ENCODE results near the gene SAMD10.
A peak's percentile ranks its signal among the peaks of the same experiment; 100 is the strongest.

Gene SAMD10

DNA sequence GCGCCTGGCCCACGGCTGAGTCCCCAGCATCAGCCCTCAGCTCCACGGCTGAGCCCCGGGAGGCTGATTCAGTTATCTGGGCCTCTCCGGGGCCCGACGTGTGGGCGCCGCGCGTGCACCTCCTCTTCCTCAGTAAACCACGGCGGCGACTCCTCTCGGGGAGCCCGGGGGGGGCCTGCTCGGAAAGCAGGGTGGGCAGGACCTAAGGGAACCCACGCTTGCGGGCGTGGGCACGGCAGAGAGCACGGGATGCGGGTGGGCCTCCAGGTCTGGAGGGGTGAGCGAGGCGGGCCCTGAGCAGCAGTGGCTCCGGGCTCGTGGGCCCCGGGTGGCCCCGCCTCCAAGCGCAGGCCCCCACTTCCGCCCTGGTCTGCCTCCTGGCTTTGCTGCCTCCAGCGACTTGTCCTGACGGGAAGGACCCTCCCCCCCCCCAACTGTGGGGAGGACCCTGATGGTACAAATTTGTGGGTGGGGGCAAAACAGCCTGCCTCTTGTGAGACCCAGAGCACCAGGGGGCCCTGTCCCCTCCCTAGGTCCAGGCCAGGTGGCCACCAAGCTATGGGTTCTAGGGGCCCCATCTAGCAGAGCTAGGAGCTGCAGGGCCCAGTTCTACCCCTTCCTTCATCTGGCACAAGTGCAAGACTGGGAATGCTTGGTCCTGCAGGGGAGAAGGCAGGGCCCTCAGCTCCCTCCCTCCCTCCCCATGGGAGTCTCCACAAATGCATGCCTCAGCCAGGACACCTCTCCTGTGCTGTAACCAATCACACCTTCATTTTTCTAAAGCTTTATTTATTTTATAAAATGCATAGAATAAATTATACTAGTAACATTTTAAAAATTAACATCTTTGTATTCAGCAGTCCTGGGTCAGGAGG lies 40.1 kb downstream of the SAMD10 start:
- DNase-seq (ENCODE audit: low read depth): no peak
- H3K4me3 ChIP-seq (ENCODE audit: low read depth, low read length): no peak overlapping the region
- TF ChIP-seq, protein P1, sequence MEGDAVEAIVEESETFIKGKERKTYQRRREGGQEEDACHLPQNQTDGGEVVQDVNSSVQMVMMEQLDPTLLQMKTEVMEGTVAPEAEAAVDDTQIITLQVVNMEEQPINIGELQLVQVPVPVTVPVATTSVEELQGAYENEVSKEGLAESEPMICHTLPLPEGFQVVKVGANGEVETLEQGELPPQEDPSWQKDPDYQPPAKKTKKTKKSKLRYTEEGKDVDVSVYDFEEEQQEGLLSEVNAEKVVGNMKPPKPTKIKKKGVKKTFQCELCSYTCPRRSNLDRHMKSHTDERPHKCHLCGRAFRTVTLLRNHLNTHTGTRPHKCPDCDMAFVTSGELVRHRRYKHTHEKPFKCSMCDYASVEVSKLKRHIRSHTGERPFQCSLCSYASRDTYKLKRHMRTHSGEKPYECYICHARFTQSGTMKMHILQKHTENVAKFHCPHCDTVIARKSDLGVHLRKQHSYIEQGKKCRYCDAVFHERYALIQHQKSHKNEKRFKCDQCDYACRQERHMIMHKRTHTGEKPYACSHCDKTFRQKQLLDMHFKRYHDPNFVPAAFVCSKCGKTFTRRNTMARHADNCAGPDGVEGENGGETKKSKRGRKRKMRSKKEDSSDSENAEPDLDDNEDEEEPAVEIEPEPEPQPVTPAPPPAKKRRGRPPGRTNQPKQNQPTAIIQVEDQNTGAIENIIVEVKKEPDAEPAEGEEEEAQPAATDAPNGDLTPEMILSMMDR (IDR thresholded peaks at IDR 0.05; ENCODE audit: control insufficient read depth, extremely low read depth, insufficient read depth): no peak

DNA sequence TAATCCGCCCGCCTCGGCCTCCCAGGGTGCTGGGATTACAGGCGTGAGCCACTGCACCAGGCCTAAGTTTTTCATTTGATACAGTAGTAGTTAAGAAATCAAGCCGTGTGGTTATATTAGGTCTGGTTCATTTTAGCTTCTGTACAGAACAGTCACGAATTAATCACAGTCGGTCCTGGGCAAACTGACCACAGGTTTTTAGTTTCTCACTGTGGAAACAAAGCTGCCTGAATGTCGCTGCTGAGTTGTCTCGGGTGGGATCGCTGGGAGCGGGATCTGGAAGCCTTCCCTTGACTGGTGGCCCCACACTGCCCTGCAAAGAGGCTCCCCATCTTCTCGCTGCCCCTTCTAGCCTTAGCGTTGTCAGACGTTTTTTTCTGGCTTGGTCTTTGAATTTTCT lies 41.8 kb downstream of the SAMD10 start:
- no peak overlapping the region for H3K4me3 ChIP-seq (ENCODE audit: low read depth, low read length)
- no peak for DNase-seq (ENCODE audit: low read depth)
- TF ChIP-seq, protein P1 (IDR thresholded peaks at IDR 0.05; ENCODE audit: control insufficient read depth, extremely low read depth, insufficient read depth): no peak

DNA sequence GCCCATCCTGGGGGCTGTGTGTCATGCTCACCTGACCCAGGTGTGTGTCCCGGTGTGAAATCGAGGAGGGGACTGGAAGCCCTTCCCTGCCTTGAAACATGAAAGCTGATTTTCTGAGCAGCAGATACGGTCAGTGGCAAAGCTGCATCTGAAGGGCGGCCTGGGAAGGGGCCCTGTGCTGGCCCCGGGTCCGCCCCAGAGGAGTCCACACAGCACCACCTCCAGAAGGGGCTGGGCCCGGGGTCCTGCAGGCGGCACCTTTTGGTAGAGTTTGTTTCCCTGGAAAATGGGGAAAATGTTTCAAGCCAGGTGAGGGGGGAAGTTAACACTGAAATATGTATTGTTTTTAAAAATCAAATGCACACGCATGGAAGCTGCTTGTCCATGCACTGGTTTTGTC lies 44.0 kb downstream of the SAMD10 start:
- DNase-seq (ENCODE audit: low read depth): no peak
- H3K4me3 ChIP-seq (ENCODE audit: low read depth, low read length): no peak overlapping the region
- TF ChIP-seq, protein P1 (IDR thresholded peaks at IDR 0.05; ENCODE audit: control insufficient read depth, extremely low read depth, insufficient read depth): no peak

DNA sequence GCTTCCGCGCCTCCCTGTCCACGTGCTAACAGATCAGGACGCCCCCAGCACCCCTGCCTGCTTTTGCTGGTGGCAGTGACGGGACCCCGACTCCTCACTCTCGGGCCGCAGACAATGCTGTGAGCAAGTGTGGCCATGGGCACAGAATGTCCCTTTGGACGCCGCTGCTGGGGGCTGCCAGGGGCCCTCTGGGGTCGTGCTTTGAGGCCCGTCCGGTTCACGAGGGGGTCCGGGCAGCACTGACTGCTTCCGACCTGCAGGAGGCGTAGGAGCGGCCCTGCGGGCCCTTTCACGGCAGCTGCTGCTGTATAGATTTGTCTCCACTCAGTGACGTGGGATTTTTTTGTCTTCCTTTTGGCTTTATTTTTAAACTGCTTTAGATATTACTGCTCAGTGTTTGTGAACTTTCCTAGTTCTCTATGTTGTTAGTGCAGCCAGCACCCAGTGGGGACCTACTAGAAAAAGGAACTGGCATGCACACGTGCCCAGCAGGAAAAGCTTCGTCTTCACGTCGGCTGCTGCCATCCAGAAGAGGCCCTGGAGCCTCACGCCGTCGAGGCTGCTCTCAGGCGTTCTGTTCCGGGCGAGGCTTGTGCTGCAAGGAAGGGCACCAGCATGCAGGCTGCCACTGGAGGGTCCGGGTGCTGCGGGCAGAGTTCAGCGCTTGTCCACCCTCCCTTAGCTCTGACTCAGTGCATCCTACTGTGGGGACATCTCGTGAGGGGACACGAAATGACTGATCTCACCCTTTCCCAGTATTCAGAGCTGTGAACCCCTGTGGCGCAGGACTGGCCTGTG lies 45.0 kb downstream of the SAMD10 start:
- TF ChIP-seq, protein P1 (IDR thresholded peaks at IDR 0.05; ENCODE audit: control insufficient read depth, extremely low read depth, insufficient read depth): 0 out of 2 replicates have a peak, but pooled peaks have one; percentile 5

DNA sequence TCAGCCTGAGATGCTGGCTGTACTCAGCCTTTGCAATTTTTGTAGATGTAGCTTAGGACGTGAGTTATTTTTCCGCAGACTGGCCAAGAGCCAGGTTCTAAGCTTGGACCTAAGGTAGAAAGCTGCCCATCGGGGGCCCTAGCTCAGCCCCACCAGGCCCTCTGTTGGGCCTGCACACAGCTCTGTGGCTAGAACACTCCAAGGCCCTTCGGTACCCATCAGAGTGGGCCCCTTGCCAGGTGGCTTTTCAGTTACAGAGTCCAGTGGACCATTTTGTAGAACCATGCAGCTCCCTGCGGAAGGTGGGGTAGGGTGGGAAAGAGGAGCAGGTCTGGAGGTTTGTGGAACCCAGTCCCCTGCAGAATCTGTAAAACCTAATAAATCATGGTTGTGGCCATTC lies 45.8 kb downstream of the SAMD10 start:
- no peak for DNase-seq (ENCODE audit: low read depth)
- TF ChIP-seq, protein P1 (IDR thresholded peaks at IDR 0.05; ENCODE audit: control insufficient read depth, extremely low read depth, insufficient read depth): no peak
- H3K4me3 ChIP-seq (ENCODE audit: low read depth, low read length): no peak overlapping the region

More for the DNA sequence above, 45.0 kb downstream of the SAMD10 start:
- H3K4me3 ChIP-seq (ENCODE audit: low read depth, low read length): no peak overlapping the region
- DNase-seq (ENCODE audit: low read depth): no peak

DNA sequence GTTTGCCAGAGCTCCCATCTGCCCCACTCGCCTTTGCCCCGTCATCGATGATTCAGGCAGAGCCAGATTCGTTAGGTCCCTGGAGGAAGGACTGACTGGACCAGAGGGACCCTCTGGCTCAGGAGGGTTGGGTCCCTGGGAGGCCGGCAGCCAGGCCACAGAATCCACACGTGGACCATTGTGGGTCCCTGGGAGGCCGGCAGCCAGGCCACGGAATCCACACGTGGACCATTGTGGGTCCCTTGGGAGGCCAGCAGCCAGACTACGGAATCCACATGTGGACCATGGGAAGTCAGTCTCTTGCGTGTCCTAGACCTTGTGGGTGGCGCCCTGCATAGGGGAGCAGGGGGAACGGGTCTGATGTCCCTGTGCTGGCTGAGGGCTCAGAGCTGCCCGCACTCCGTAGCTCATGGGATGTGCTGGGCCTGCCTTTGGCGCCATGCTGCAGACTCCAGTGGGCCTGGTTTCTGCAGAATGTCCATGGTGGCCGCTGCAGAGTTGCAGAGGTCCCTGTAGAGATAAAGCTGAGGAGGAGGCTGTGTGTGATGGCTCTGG lies 46.8 kb downstream of the SAMD10 start:
- TF ChIP-seq, protein P1 (IDR thresholded peaks at IDR 0.05; ENCODE audit: control insufficient read depth, extremely low read depth, insufficient read depth): no peak
- H3K4me3 ChIP-seq (ENCODE audit: low read depth, low read length): no peak overlapping the region
- no peak for DNase-seq (ENCODE audit: low read depth)

Measured in LNCaP clone FGC (cell line).